Type B pancreatic cell (in vitro differentiated cells): ENCODE data around the gene LIMCH1. TPM values are rescaled to one million over a fixed set of nuclear protein-coding genes. Genes with fewer than 3 reads are reported as not detected.
"Not testable (repeated sequence)": the region's sequence is repeated elsewhere in the genome, so short reads cannot be mapped to it uniquely, and the experiment has no call there.

ENCODE experiments used
- DNase-seq: peaks from one replicate; pipeline ENCODE4 v3.0.0; 2021; ENCODE audit warnings: mixed read lengths; ENCODE audit not compliant: unreplicated experiment; ENCODE audit errors: extremely low spot score
- H3K27ac Mint-ChIP-seq: 2 replicates; pipeline ENCODE4 v1.8.0; 2021; ENCODE audit warnings: mild to moderate bottlenecking, mixed read lengths
- H3K27me3 Mint-ChIP-seq: 2 replicates; pipeline ENCODE4 v1.8.0; 2021; ENCODE audit warnings: mixed read lengths
- H3K36me3 Mint-ChIP-seq: 2 replicates; pipeline ENCODE4 v1.8.0; 2021; ENCODE audit warnings: mixed read lengths
- H3K4me1 Mint-ChIP-seq: one replicate; pipeline ENCODE4 v1.8.0; 2021; ENCODE audit warnings: mixed read lengths; ENCODE audit not compliant: unreplicated experiment
- H3K4me3 Mint-ChIP-seq: 2 replicates; pipeline ENCODE4 v1.8.0; 2021; ENCODE audit warnings: mild to moderate bottlenecking, mixed read lengths
- H3K9me3 Mint-ChIP-seq: 2 replicates; pipeline ENCODE4 v1.8.0; 2021; ENCODE audit warnings: mixed read lengths
- CTCF ChIP-seq: fragments of 200-600 bp; sonication (generic); conservative IDR thresholded peaks from 2 replicates; pipeline ENCODE4 v1.5.0; 2021; ENCODE audit warnings: antibody characterized with exemption, mild to moderate bottlenecking
- total RNA-seq: library from RNA; stranded (reverse); gene quantifications from 2 replicates; pipeline ENCODE4 v1.2.1, GENCODE V29; 2021; ENCODE audit warnings: low replicate concordance

LIMCH1 gene
- total RNA-seq, 1 donor from 2014 or later = 67.9 TPM

DNA sequence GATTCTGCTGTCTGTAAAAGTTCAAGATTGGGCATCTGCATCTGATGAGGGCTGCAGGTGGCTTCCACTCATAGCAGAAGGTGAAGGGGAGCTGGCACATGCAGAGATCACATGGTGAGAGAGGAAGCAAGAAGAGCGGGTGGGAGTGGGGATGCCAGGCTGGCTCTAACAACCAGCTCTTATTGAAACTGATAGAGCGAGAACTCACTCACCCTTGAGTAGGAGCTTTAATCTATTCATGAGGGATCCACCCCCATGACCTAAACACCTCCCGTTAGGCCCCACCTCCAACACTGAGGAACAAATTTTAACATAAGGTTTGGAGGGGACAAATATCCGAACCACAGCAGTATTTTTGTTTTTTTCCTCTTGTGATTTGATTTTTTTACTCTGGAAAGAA, 164.8 kb downstream of the LIMCH1 start:
- Mint-ChIP-seq H3K27ac (no peak overlapping the region), H3K4me1 (no peaks in the 10 kb centered on the region), H3K4me3 (no peak overlapping the region), H3K27me3 (peaks cover 48% of the 10 kb centered on the region), H3K36me3 (peaks cover 4% of the 10 kb centered on the region), H3K9me3 (no peaks in the 10 kb centered on the region)
- DNase-seq = no peak
- no peak for TF ChIP-seq CTCF

DNA sequence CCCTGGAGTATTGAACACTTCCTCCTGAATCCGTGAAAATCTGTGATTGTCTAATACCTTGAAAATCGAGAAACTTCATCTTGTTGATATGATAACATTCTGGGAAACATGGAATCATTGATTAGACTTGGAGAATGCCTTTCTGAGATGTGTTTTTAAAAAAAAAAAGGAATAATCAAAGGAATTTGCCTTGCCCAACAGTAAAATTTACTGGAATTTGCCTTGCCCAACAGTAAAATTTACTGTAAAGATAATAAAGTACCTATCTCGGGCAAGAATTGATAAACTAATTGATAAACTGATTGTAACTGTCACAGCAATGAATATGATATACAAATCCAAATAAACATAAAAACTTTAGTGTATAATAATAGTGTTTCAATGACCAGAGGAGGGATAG, 165.8 kb downstream of the LIMCH1 start:
- H3K27me3 Mint-ChIP-seq = peaks cover 54% of the 10 kb centered on the region
- peaks cover 5% of the 10 kb centered on the region for H3K4me1 Mint-ChIP-seq
- H3K27ac Mint-ChIP-seq = no peak overlapping the region
- TF ChIP-seq CTCF = no peak
- no peaks in the 10 kb centered on the region for H3K36me3 Mint-ChIP-seq
- no peak overlapping the region for H3K4me3 Mint-ChIP-seq
- H3K9me3 Mint-ChIP-seq = no peaks in the 10 kb centered on the region
- DNase-seq = no peak

DNA sequence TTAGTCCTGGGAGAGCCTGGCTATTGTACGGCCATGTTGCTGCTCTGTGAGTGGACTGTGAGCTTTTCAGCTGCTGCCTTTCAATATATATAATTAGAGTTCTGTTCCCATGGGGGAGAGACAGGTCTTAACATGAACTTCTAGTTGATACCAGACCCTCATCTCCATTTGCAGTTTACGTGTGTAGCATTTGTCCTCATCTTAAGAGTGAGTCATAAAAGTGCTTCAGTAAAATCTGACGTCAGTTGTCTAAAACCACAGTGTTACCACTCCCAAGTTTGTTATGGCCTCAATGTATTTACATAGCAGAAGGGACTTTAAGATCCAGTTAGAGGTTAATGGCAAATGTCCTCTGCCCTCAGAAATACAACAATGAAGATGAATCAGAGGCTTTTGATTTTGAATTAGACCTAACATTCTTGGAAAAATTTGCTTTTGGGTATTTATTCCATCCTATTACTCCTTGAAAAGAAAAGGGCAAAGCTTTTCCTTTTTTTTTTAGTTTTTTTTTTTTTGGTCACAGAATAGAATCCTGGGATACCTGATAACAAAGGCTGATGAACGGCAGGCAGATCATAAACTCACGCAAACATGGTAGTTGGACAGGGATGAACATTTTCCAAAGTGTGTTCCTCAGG, 172.0 kb downstream of the LIMCH1 start:
- Mint-ChIP-seq H3K27me3 (peaks cover 43% of the 10 kb centered on the region), H3K36me3 (no peaks in the 10 kb centered on the region), H3K4me1 (peaks cover 5% of the 10 kb centered on the region), H3K27ac (peak overlapping the region; percentile 41), H3K9me3 (no peaks in the 10 kb centered on the region), H3K4me3 (no peak overlapping the region)
- DNase-seq = no peak
- no peak for TF ChIP-seq CTCF

DNA sequence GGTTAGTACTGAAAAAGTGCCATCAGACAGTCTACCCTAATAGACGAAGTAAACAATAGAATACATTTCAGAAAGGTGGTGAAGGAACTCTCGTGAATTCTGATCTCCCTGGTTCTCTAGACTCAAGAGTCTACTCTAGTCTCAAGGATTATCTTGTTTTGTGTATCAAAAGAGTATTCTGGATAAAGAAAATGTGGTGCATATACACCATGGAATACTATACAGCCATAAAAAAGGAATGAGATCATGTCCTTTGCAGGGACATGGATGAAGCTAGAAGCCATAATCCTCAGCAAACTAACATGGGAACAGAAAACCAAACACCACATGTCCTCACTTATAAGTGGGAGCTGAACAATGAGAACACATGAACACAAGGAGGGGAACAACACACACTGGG, 173.7 kb downstream of the LIMCH1 start:
- not testable (repeated sequence) for DNase-seq, H3K4me1 Mint-ChIP-seq, H3K9me3 Mint-ChIP-seq, H3K36me3 Mint-ChIP-seq, H3K4me3 Mint-ChIP-seq, H3K27ac Mint-ChIP-seq
- peaks cover 43% of the 10 kb centered on the region for H3K27me3 Mint-ChIP-seq

DNA sequence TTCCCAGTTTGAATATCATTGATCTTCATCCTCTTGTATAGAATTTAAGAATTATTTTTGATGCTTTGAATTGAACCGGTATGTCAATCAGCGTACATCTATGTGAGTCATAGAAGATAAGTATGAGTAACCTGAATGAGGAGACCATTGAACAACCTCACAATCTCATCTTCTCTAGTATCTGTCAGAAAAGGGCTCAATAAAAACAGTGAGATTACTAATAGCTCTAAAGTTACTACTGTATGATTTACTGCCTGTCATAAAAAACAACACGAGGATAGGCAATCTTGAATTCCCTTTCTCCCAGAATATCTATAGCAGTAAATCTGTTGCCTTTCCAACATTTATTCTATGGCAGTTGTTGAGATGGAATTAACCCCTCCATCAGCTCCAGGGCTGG, 174.5 kb downstream of the LIMCH1 start:
- H3K27me3 Mint-ChIP-seq = peaks cover 46% of the 10 kb centered on the region
- peaks cover 5% of the 10 kb centered on the region for H3K4me1 Mint-ChIP-seq
- H3K9me3 Mint-ChIP-seq = no peaks in the 10 kb centered on the region
- no peak for TF ChIP-seq CTCF
- no peak overlapping the region for H3K27ac Mint-ChIP-seq
- H3K4me3 Mint-ChIP-seq = no peak overlapping the region
- DNase-seq = no peak
- no peaks in the 10 kb centered on the region for H3K36me3 Mint-ChIP-seq

GRCh38 chr4:41713768-41714167, 175.8 kb downstream of the LIMCH1 start:
- Mint-ChIP-seq H3K36me3 (no peaks in the 10 kb centered on the region), H3K27ac (no peak overlapping the region), H3K4me3 (no peak overlapping the region), H3K9me3 (no peaks in the 10 kb centered on the region), H3K27me3 (peaks cover 40% of the 10 kb centered on the region), H3K4me1 (no peaks in the 10 kb centered on the region)
- no peak for DNase-seq
- TF ChIP-seq CTCF = no peak
